Measurements from ENCODE around the gene SPO11. TPM values are rescaled to one million over a fixed set of nuclear protein-coding genes. Genes with fewer than 3 reads are reported as not detected.

The SPO11 gene
- not detected for total RNA-seq
- long read RNA-seq, result 0 reads

- no peak within 1 kb of the TSS for H3K27ac ChIP-seq (replicated peaks)
- DNase-seq, result no peak
- intact Hi-C loops (cut with micrococcal nuclease), result loop anchor here (5.0 kb wide), 1 partner anchor 242 kb away; no protein-coding TSS in a partner anchor
- no peak within 1 kb of the TSS for H3K4me3 ChIP-seq
- H3K27me3 ChIP-seq (ENCODE audit: low read depth), result peaks cover 71% of the 10 kb centered on the region
- H3K36me3 ChIP-seq, result no peaks in the 10 kb centered on the region
- TF ChIP-seq CTCF (IDR thresholded peaks at IDR 0.05; ENCODE audit: borderline replicate concordance), result peak; percentile 53
- H3K4me1 ChIP-seq, result no peaks in the 10 kb centered on the region
- no peaks in the 10 kb centered on the region for H3K9me3 ChIP-seq (replicated peaks)
These were observed at the start of gene SPO11 for GRCh38 chr20:57329608-57330221. SPO11 (plus strand) TSS chr20:57329803; CDS start chr20:57329868, 65 bp downstream.

GRCh38 chr20:57280221-57280620 is 49.4 kb upstream of the SPO11 start:
- Histone ChIP-seq H3K4me1 (no peaks in the 10 kb centered on the region), H3K36me3 (no peaks in the 10 kb centered on the region), H3K9me3 (replicated peaks) (no peaks in the 10 kb centered on the region), H3K4me3 (no peak overlapping the region), H3K27ac (replicated peaks) (no peak overlapping the region), H3K27me3 (ENCODE audit: low read depth) (peaks cover 70% of the 10 kb centered on the region)
- DNase-seq, result no peak
- intact Hi-C loops (cut with micrococcal nuclease), result no loop called here
- no peak for TF ChIP-seq CTCF (IDR thresholded peaks at IDR 0.05; ENCODE audit: borderline replicate concordance)

- Histone ChIP-seq H3K27ac (replicated peaks) (no peak overlapping the region), H3K4me3 (no peak overlapping the region), H3K9me3 (replicated peaks) (no peaks in the 10 kb centered on the region), H3K27me3 (ENCODE audit: low read depth) (peaks cover 74% of the 10 kb centered on the region), H3K36me3 (no peaks in the 10 kb centered on the region), H3K4me1 (no peaks in the 10 kb centered on the region)
- DNase-seq, result no peak
- intact Hi-C loops (cut with micrococcal nuclease), result no loop called here
- no peak for TF ChIP-seq CTCF (IDR thresholded peaks at IDR 0.05; ENCODE audit: borderline replicate concordance)
These were observed 47.7 kb upstream of the SPO11 start for GRCh38 chr20:57281900-57282299.

- H3K4me3 ChIP-seq, result no peak overlapping the region
- no peak for DNase-seq
- no peaks in the 10 kb centered on the region for H3K9me3 ChIP-seq (replicated peaks)
- H3K27ac ChIP-seq (replicated peaks), result no peak overlapping the region
- intact Hi-C loops (cut with micrococcal nuclease), result no loop called here
- TF ChIP-seq CTCF (IDR thresholded peaks at IDR 0.05; ENCODE audit: borderline replicate concordance), result no peak
- no peaks in the 10 kb centered on the region for H3K36me3 ChIP-seq
- peaks cover 74% of the 10 kb centered on the region for H3K27me3 ChIP-seq (ENCODE audit: low read depth)
- peaks cover 4% of the 10 kb centered on the region for H3K4me1 ChIP-seq
These were observed 46.8 kb upstream of the SPO11 start for GRCh38 chr20:57282670-57283361.

GRCh38 chr20:57283860-57284259 is 45.7 kb upstream of the SPO11 start:
- TF ChIP-seq CTCF (IDR thresholded peaks at IDR 0.05; ENCODE audit: borderline replicate concordance), result no peak
- Histone ChIP-seq H3K27ac (replicated peaks) (no peak overlapping the region), H3K4me3 (no peak overlapping the region), H3K27me3 (ENCODE audit: low read depth) (peaks cover 78% of the 10 kb centered on the region), H3K9me3 (replicated peaks) (no peaks in the 10 kb centered on the region), H3K36me3 (no peaks in the 10 kb centered on the region), H3K4me1 (peaks cover 4% of the 10 kb centered on the region)
- DNase-seq, result no peak
- intact Hi-C loops (cut with micrococcal nuclease), result no loop called here

Data from left ventricle myocardium inferior (tissue), 1 donor.